NCI-H1048 (cell line): ENCODE results near the gene TOMM20L.

Experiments used
- DNase-seq: peaks from one replicate; lab custom pipeline; 2025; lab: John Stamatoyannopoulos, UW

The TOMM20L gene

GRCh38 chr14:58427281-58428117, 31.8 kb downstream of the TOMM20L start, which contains the start of the genes KIAA0586 and TIMM9:
TSS of gene KIAA0586 (plus strand) at chr14:58427719. CDS start at chr14:58428265, 546 bp downstream.
TSS of gene TIMM9 (minus strand) at chr14:58427531. CDS start at chr14:58411945, 15,586 bp downstream.
- peak; percentile 96 for DNase-seq

- DNase-seq: no peak
Observed at GRCh38 chr14:58428118-58428683, 32.5 kb downstream of the TOMM20L start.

- no peak for DNase-seq
Observed at GRCh38 chr14:58430156-58430555, 34.4 kb downstream of the TOMM20L start.

DNA sequence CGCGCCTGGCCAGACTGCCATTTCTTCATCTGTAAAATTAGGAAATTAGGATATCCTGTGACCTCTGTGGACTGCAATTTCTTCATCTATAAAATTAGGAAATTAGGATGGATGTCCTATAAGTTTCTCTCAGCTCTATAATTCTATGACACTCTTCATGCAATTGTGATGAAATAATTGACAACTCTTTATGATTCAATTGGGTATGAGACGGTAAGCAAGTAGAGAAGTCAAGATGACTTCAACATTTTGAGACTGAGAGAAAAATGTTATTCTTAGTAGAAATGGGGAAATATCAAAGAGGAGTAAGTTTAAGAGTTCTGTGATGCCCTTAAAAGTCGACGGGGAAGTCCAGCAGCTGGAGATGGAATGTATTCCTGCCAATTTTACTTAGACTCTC, 43.7 kb downstream of the TOMM20L start:
- DNase-seq: no peak

- DNase-seq: no peak
Observed at GRCh38 chr14:58444627-58445026, 48.9 kb downstream of the TOMM20L start.

GRCh38 chr14:58455593-58456265, 60.0 kb downstream of the TOMM20L start:
- DNase-seq: no peak
